ENCODE results near the gene PDE2A. TPM values are rescaled to one million over a fixed set of nuclear protein-coding genes. Genes with fewer than 3 reads are reported as not detected.

PDE2A gene
- not detected in 2 replicates for total RNA-seq (2012; rRNA removed)
- 0.02 and 0.06 TPM in 2 replicates for polyA plus RNA-seq (2012; rRNA removed)
- 0.01 and 0.22 TPM in 2 replicates for polyA plus RNA-seq (2012; cell fraction: cytosol; rRNA removed)
- polyA plus RNA-seq (2012; cell fraction: nucleus; rRNA removed; ENCODE audit: low replicate concordance): 0.17 and 0.21 TPM in 2 replicates
- Bru-seq, nascent RNA: percentile 5 among the genes with signal in this experiment
- BruChase-seq, experiment 1, labeled RNA remaining after a 6-hour chase: percentile 12 among the genes with signal in this experiment
- percentile 17 among the genes with signal in this experiment for BruChase-seq, experiment 2, labeled RNA remaining after a 2-hour chase
- long read RNA-seq: 0 reads

- CTCF ChIA-PET: no interaction called here
- no peak within 1 kb of the TSS for H3K9ac ChIP-seq (ENCODE audit: low read depth, low read length)
These were observed at the start of gene PDE2A for GRCh38 chr11:72673943-72674828. Gene PDE2A, minus strand, starts transcription at chr11:72674422. Its CDS starts 215 bp downstream, at chr11:72674207.

More at GRCh38 chr11:72673943-72674828, at the start of gene PDE2A:
- Histone ChIP-seq H4K5ac (ENCODE audit: low read depth, low read length) (no peak within 1 kb of the TSS), H2BK120ac (ENCODE audit: low read depth, low read length) (no peak within 1 kb of the TSS), H3K14ac (replicated peaks; ENCODE audit: low read depth, low read length) (no peak within 1 kb of the TSS), H3K36me3 (ENCODE audit: control insufficient read depth, insufficient read depth, low read length) (no peaks in the 10 kb centered on the region), H2AFZ (replicated peaks; ENCODE audit: low read length, poor library complexity) (peak within 1 kb of the TSS; percentile 2), H3K4me2 (ENCODE audit: low read depth, low read length) (no peak within 1 kb of the TSS), H3K27me3 (ENCODE audit: control insufficient read depth, insufficient read depth, low read length) (peaks cover 87% of the 10 kb centered on the region), H3K23ac (ENCODE audit: low read depth, low read length) (no peak within 1 kb of the TSS), H3K79me1 (ENCODE audit: low read depth in 1 of 2, low read length in 2 of 2) (no peaks in the 10 kb centered on the region), H2AK5ac (ENCODE audit: low read depth, low read length) (no peak within 1 kb of the TSS), H3K9me3 (ENCODE audit: control insufficient read depth, insufficient read depth, low read length) (no peaks in the 10 kb centered on the region), H3K56ac (ENCODE audit: extremely low read depth, insufficient read depth, low read length) (no peak within 1 kb of the TSS), H2AK9ac (replicated peaks; ENCODE audit: low read depth, low read length, poor library complexity) (no peak within 1 kb of the TSS), H3K4me3 (ENCODE audit: insufficient read depth, low read depth, low read length) (no peak within 1 kb of the TSS), H4K91ac (ENCODE audit: insufficient read depth, low read depth, low read length) (no peak within 1 kb of the TSS), H2BK20ac (ENCODE audit: low read depth, low read length) (no peak within 1 kb of the TSS), H2BK5ac (ENCODE audit: low read depth, low read length, poor library complexity, severe bottlenecking) (no peak within 1 kb of the TSS), H3K27ac (ENCODE audit: insufficient read depth, low read length) (no peak within 1 kb of the TSS), H4K20me1 (ENCODE audit: insufficient read depth, low read length) (peaks cover 15% of the 10 kb centered on the region), H3K4ac (ENCODE audit: low read depth, low read length) (no peak within 1 kb of the TSS), H4K8ac (ENCODE audit: low read depth in 2 of 2, low read length in 2 of 2) (no peak within 1 kb of the TSS), H3K18ac (ENCODE audit: low read depth, low read length) (no peak within 1 kb of the TSS), H2BK15ac (ENCODE audit: low read depth, low read length) (no peak within 1 kb of the TSS), H3K9me1 (ENCODE audit: insufficient read depth, low read length) (no peaks in the 10 kb centered on the region), H3K4me1 (ENCODE audit: control insufficient read depth, insufficient read depth, low read length) (no peaks in the 10 kb centered on the region)
- BruUV-seq (replicated peaks): no TSS peak
- WGBS, 2 experiments (ENCODE audit: extremely low coverage in 2 of 2, insufficient read length in 1 of 2): 3% methylated on average over 7 of the region's 21 CpGs; no CpG with 5 or more reads in 1 of the 2 experiments
- ATAC-seq (ENCODE audit: low read depth): no peak
- DNase-seq: no peak
- dilution Hi-C loops (cut with HindIII; ENCODE audit: low sequenced_read_pairs, unreplicated experiment) (no loop called here), in situ Hi-C loops (cut with MboI; ENCODE audit: low sequenced_read_pairs) (no loop called here), intact Hi-C loops (cut with micrococcal nuclease) (no loop called here)
- POLR2A ChIA-PET (ENCODE audit: unreplicated experiment): no interaction called here
- no peak for TF ChIP-seq MAFK (IDR thresholded peaks at IDR 0.05; ENCODE audit: low read depth, low read length)
- no peak for TF ChIP-seq RCOR1 (IDR thresholded peaks at IDR 0.05; ENCODE audit: insufficient replicate concordance, low read length)
- TF ChIP-seq FOS (IDR thresholded peaks at IDR 0.05; ENCODE audit: low read depth, low read length): no peak

Data from IMR-90 (cell line).